ENCODE results near the gene THADA. TPM values are rescaled to one million over a fixed set of nuclear protein-coding genes. Genes with fewer than 3 reads are reported as not detected.

The THADA gene
- total and polyA plus RNA-seq, 3 experiments from 2014 or later = 12.2 to 48.7 (median 45.8) TPM

DNA sequence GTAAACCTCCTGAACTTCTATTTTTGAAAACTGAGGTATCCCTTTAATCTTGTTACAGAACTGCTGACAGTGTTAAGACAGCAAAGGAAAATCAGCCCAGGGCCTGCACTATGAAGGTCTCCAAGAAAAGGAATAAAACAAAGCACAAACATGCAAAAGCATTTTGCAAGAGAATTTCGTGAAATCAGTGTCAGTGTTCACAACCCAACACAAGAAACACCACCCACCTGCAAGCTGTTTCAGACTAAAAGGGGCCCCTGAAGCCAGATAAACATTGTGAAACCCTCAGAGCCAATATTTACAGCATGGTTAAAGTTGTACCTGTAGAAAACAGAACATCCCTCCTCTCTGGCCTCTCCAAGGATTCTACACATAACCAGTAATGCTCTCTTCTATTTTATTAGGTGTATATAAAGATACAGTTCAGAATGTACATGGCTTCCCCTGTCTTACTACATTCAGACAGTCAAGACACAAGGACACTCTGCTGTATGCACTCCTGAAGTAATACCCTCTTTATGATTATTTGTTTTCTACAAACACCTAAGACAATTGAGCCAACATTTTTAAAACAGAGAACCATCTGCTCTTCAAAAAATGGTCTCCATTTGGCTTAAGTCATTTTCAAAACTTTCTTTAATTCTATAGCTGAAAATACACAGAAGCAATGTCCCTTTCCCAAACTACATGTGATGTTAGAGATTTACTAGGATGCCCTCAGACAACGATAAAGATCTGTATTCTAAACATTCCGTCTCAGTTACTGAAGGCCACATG is 219.9 kb downstream of the THADA start:
- Mint-ChIP-seq H3K9me3 (no peaks in the 10 kb centered on the region), H3K27me3 (no peaks in the 10 kb centered on the region), H3K36me3 (peaks cover 9 to 28% (median 20%) of the 10 kb centered on the region in 3 donors), H3K4me1 (peaks cover 0 to 20% (median 7%) of the 10 kb centered on the region in 3 donors), H3K27ac (peak overlapping the region in 1 of 8 donors; percentile 7), H3K4me3 (no peak overlapping the region)
- no peak overlapping the region for H3K27ac ChIP-seq (ENCODE audit: low read depth, low read length)
- H3K4me3 ChIP-seq (ENCODE audit: low read length) = no peak overlapping the region
- H3K4me1 ChIP-seq (ENCODE audit: insufficient read depth, low read length) = no peaks in the 10 kb centered on the region
- CTCF ChIA-PET = no interaction called here
- DNase-seq = no peak
- H3K27me3 ChIP-seq (ENCODE audit: insufficient read depth, low read length, poor library complexity, severe bottlenecking) = no peaks in the 10 kb centered on the region
- H3K9me3 ChIP-seq (ENCODE audit: low read length) = no peaks in the 10 kb centered on the region
- H3K36me3 ChIP-seq (ENCODE audit: insufficient read depth, low read length) = no peaks in the 10 kb centered on the region
- POLR2A ChIA-PET = no interaction called here

DNA sequence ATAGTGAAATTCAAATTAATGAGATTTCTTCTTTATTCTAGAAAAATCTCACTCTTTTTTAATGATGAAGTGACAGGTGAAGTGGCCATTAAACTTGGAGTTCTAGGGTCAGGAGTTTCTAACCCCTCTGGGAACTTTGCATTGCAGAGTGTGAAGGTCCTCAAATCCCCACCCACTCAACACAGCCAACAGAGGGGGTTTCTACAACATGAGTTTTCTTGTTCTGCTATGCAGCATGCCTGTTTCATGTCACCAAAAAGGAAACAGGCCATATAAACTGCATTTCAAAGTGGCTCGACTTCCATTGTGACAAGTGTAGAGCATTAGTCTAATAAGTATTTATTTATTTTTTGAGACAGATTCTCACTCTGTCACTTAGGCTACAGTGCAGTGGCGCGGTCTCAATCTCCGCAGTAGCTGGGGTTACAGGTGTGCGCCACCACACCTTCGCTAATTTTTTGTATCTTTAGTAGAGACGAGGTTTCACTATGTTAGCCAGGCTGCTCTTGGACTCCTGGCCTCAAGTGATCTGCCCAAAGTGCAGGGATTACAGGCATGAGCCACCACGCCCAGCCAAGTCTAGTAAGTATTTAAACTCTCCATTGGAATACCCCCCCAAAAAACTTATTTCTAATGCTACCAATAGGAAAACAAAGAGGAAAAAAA is 223.3 kb downstream of the THADA start:
- Histone ChIP-seq H3K9me3 (ENCODE audit: low read length) (no peaks in the 10 kb centered on the region), H3K36me3 (ENCODE audit: insufficient read depth, low read length) (no peaks in the 10 kb centered on the region), H3K27me3 (ENCODE audit: insufficient read depth, low read length, poor library complexity, severe bottlenecking) (no peaks in the 10 kb centered on the region), H3K27ac (ENCODE audit: low read depth, low read length) (no peak overlapping the region), H3K4me1 (ENCODE audit: insufficient read depth, low read length) (no peaks in the 10 kb centered on the region), H3K4me3 (ENCODE audit: low read length) (no peak overlapping the region)
- H3K4me3 Mint-ChIP-seq = no peak overlapping the region
- peak overlapping the region in 1 of 8 donors; percentile 34 for H3K27ac Mint-ChIP-seq
- H3K9me3 Mint-ChIP-seq = no peaks in the 10 kb centered on the region
- peaks cover 6 to 32% (median 12%) of the 10 kb centered on the region in 3 donors for H3K4me1 Mint-ChIP-seq
- no peaks in the 10 kb centered on the region for H3K27me3 Mint-ChIP-seq
- no peak for DNase-seq
- ChIA-PET POLR2A (no interaction called here), CTCF (no interaction called here)
- H3K36me3 Mint-ChIP-seq = peaks cover 5 to 16% (median 9%) of the 10 kb centered on the region in 3 donors

DNA sequence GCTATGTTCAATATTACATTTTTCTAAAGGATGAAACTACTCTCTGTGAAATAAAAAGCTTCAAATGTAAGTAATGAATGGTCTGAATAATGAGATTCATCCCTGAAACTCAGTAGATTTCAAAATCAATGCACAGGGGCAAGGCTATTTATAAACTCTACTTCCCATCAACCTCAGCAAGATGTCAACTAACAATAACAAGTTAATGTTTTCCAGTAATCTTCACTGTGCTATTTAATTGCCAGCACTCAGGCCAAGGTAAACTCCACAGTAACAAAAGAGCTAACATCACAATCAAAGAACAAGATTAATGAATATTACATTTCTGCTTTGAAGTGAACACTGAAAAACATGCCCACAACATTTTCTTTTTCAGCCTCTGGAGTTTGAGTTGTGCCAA is 225.1 kb downstream of the THADA start:
- Mint-ChIP-seq H3K27ac (no peak overlapping the region), H3K9me3 (no peaks in the 10 kb centered on the region), H3K27me3 (no peaks in the 10 kb centered on the region), H3K36me3 (peaks cover 2 to 16% (median 5%) of the 10 kb centered on the region in 3 donors), H3K4me3 (no peak overlapping the region), H3K4me1 (peaks cover 8 to 35% (median 11%) of the 10 kb centered on the region in 3 donors)
- H3K9me3 ChIP-seq (ENCODE audit: low read length) = no peaks in the 10 kb centered on the region
- ChIA-PET CTCF (no interaction called here), POLR2A (no interaction called here)
- no peak for DNase-seq
- no peaks in the 10 kb centered on the region for H3K36me3 ChIP-seq (ENCODE audit: insufficient read depth, low read length)
- H3K27ac ChIP-seq (ENCODE audit: low read depth, low read length) = no peak overlapping the region
- no peaks in the 10 kb centered on the region for H3K27me3 ChIP-seq (ENCODE audit: insufficient read depth, low read length, poor library complexity, severe bottlenecking)
- no peaks in the 10 kb centered on the region for H3K4me1 ChIP-seq (ENCODE audit: insufficient read depth, low read length)
- H3K4me3 ChIP-seq (ENCODE audit: low read length) = no peak overlapping the region

DNA sequence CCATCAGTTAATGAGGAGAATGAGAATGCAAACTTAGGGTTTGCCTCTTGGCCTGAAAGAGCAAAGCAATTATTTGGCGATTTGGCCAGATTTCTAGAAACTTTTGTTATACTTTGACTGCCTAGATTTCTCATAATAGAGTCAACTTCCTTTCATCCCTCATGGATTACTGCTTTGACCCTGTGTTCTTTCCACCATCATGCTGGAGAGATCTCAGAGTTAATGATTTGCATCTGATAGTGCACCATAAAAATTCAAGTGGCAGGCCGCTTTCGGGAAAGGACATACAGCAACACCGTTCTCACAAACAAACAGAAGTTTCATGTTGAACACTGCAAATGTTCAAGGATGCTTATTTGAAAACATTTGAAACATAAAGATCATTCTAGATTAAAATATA is 225.7 kb downstream of the THADA start:
- H3K9me3 ChIP-seq (ENCODE audit: low read length) = no peaks in the 10 kb centered on the region
- H3K4me1 Mint-ChIP-seq = peaks cover 8 to 32% (median 11%) of the 10 kb centered on the region in 3 donors
- H3K27ac Mint-ChIP-seq = no peak overlapping the region
- H3K4me3 Mint-ChIP-seq = no peak overlapping the region
- no peak for DNase-seq
- H3K27ac ChIP-seq (ENCODE audit: low read depth, low read length) = no peak overlapping the region
- no peaks in the 10 kb centered on the region for H3K27me3 Mint-ChIP-seq
- POLR2A ChIA-PET = no interaction called here
- no peak overlapping the region for H3K4me3 ChIP-seq (ENCODE audit: low read length)
- no peaks in the 10 kb centered on the region for H3K9me3 Mint-ChIP-seq
- H3K36me3 ChIP-seq (ENCODE audit: insufficient read depth, low read length) = no peaks in the 10 kb centered on the region
- CTCF ChIA-PET = no interaction called here
- H3K36me3 Mint-ChIP-seq = peaks cover 2 to 15% (median 5%) of the 10 kb centered on the region in 3 donors
- no peaks in the 10 kb centered on the region for H3K27me3 ChIP-seq (ENCODE audit: insufficient read depth, low read length, poor library complexity, severe bottlenecking)
- H3K4me1 ChIP-seq (ENCODE audit: insufficient read depth, low read length) = no peaks in the 10 kb centered on the region

DNA sequence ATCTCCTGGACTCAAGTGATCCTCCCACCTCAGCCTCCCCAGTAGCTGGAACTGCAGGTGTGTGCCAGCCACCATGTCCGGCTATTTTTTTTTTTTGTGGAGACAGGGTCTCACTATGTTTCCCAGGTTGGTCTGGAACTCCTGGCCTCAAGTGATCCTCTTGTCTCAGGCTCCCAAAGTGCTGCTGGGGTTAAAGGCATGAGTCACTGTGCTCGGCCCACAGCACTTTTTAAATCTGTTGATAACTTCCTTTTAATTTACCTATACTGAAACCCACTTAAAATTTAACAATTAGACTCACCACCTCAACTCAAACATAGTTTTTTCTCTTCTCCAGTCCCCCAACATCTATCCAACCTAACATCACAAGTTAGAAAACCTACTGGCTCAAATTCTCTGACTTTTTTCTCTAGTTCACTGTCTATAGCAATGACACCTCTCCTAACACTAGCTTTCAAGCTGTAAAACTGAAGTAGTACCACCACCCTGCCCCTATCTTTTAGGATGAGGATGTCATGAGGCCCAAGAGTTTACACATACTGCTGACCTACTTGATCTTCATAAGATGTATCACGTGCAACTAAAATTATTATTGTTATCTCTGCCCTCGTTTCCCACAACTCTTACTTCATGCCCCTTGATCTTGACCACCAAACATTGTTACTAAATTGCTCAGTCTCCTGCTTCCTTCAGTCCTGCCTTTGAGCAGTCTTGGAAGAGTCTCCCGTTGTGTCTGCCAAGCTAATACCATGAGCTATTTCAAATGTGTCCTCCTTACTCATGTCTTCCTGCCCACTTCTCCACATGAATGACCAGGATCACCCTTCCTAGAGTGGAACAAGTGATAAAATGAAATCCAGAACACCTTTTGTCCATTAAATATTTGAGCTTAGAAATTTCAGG is 227.1 kb downstream of the THADA start:
- no peaks in the 10 kb centered on the region for H3K4me1 ChIP-seq (ENCODE audit: insufficient read depth, low read length)
- Mint-ChIP-seq H3K4me1 (peaks cover 8 to 34% (median 11%) of the 10 kb centered on the region in 3 donors), H3K27ac (peak overlapping the region in 2 of 8 donors; percentile 1 to 7), H3K4me3 (no peak overlapping the region), H3K27me3 (no peaks in the 10 kb centered on the region), H3K36me3 (peaks cover 4 to 19% (median 5%) of the 10 kb centered on the region in 3 donors), H3K9me3 (no peaks in the 10 kb centered on the region)
- ChIA-PET CTCF (no interaction called here), POLR2A (no interaction called here)
- no peaks in the 10 kb centered on the region for H3K36me3 ChIP-seq (ENCODE audit: insufficient read depth, low read length)
- no peak overlapping the region for H3K27ac ChIP-seq (ENCODE audit: low read depth, low read length)
- DNase-seq = no peak
- no peaks in the 10 kb centered on the region for H3K9me3 ChIP-seq (ENCODE audit: low read length)
- no peak overlapping the region for H3K4me3 ChIP-seq (ENCODE audit: low read length)
- H3K27me3 ChIP-seq (ENCODE audit: insufficient read depth, low read length, poor library complexity, severe bottlenecking) = no peaks in the 10 kb centered on the region

DNA sequence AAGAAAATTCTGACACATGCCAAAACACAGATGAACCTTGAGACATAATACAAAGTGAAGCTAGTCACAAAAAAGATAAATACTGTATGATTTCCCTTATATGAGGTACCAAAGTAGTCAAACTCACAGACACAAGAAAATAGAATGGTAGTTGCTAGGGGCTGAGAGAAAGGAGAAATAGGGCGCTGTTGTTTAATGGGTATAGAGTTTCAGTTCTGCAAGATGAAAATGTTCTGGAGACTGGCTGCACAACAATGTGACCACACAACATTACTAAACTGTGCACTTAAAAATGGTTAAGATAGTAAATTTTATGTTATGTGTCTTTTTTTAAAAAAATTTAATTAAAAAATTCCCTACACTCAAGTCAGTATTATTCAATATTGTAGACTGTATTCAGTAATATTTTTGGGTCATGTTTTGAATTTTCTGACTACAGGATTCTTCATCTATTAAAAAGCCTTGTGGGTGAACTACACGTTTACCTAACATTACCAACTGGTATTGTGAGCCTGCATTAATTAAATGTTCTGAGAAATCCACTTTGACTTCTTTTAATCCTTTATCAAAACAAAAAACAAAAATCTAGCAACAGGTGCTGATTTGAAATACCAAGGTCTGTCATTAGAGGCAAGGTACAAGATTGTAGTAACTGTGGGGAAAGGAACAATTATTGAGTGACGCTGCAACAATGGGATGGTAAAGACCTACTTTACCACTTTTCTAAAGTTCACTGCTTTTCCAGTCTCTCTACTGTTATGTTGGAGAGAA is 228.6 kb downstream of the THADA start:
- no peak overlapping the region for H3K4me3 Mint-ChIP-seq
- H3K27me3 ChIP-seq (ENCODE audit: insufficient read depth, low read length, poor library complexity, severe bottlenecking) = no peaks in the 10 kb centered on the region
- peaks cover 5 to 19% (median 12%) of the 10 kb centered on the region in 3 donors for H3K36me3 Mint-ChIP-seq
- no peaks in the 10 kb centered on the region for H3K9me3 ChIP-seq (ENCODE audit: low read length)
- no peak overlapping the region for H3K27ac ChIP-seq (ENCODE audit: low read depth, low read length)
- no peaks in the 10 kb centered on the region for H3K36me3 ChIP-seq (ENCODE audit: insufficient read depth, low read length)
- no peaks in the 10 kb centered on the region for H3K9me3 Mint-ChIP-seq
- ChIA-PET CTCF (no interaction called here), POLR2A (no interaction called here)
- no peaks in the 10 kb centered on the region for H3K4me1 ChIP-seq (ENCODE audit: insufficient read depth, low read length)
- H3K4me1 Mint-ChIP-seq = peaks cover 8 to 34% (median 11%) of the 10 kb centered on the region in 3 donors
- H3K27me3 Mint-ChIP-seq = no peaks in the 10 kb centered on the region
- no peak for DNase-seq
- H3K4me3 ChIP-seq (ENCODE audit: low read length) = no peak overlapping the region
- H3K27ac Mint-ChIP-seq = no peak overlapping the region

DNA sequence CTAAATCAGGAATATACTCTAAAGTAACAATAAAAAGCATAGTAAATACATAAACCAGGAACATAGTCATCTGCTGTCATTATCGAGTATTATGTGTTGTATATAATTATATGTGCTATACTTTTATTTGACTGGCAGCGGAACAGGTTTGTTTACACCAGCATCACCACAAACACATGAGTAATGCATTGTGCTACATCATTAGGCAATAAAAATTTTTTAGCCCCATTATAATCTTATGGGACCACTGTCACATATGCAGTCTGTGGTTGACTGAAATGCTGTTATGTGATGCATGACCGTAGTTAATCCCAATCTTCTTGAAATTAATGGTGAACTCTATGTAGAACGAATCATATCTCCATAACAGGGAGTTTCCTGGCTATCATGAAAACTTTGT is 232.7 kb downstream of the THADA start:
- H3K9me3 Mint-ChIP-seq = no peaks in the 10 kb centered on the region
- H3K4me3 ChIP-seq (ENCODE audit: low read length) = no peak overlapping the region
- no peak overlapping the region for H3K4me3 Mint-ChIP-seq
- no peaks in the 10 kb centered on the region for H3K9me3 ChIP-seq (ENCODE audit: low read length)
- no peaks in the 10 kb centered on the region for H3K27me3 ChIP-seq (ENCODE audit: insufficient read depth, low read length, poor library complexity, severe bottlenecking)
- POLR2A ChIA-PET = no interaction called here
- no peaks in the 10 kb centered on the region for H3K4me1 ChIP-seq (ENCODE audit: insufficient read depth, low read length)
- no peak overlapping the region for H3K27ac ChIP-seq (ENCODE audit: low read depth, low read length)
- no peaks in the 10 kb centered on the region for H3K27me3 Mint-ChIP-seq
- H3K36me3 Mint-ChIP-seq = peaks cover under 1 to 11% (median 7%) of the 10 kb centered on the region in 3 donors
- CTCF ChIA-PET = no interaction called here
- no peak overlapping the region for H3K27ac Mint-ChIP-seq
- no peaks in the 10 kb centered on the region for H3K36me3 ChIP-seq (ENCODE audit: insufficient read depth, low read length)
- no peak for DNase-seq
- peaks cover 6 to 19% (median 9%) of the 10 kb centered on the region in 3 donors for H3K4me1 Mint-ChIP-seq

Measured in CD8-positive, alpha-beta memory T cell (primary cell).